ENCODE results near the gene RTTN.

RTTN gene

DNA sequence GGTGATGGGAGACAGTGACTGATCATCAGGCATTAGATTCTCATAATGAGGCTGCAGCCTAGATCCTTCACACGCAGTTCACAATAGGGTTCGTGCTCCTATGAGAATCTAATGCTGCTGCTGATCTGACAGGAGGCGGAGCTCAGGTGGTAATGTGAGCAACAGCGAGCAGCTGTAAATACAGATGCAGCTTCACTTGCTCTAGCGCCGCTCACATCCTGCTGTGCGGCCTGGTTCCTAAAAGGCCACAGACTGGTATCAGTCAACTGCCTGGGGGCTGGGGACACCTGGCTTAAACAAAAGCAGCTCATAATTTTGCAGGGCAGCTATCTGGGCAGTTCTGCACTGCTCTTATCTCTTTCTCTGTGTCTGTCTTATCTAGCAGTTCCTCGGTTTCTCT, 237.4 kb downstream of the RTTN start:
- DNase-seq = no peak

- DNase-seq = no peak
Measured at GRCh38 chr18:69963196-69963595, 242.3 kb downstream of the RTTN start.

GRCh38 chr18:69961718-69962117, 243.8 kb downstream of the RTTN start:
- no peak for DNase-seq

DNA sequence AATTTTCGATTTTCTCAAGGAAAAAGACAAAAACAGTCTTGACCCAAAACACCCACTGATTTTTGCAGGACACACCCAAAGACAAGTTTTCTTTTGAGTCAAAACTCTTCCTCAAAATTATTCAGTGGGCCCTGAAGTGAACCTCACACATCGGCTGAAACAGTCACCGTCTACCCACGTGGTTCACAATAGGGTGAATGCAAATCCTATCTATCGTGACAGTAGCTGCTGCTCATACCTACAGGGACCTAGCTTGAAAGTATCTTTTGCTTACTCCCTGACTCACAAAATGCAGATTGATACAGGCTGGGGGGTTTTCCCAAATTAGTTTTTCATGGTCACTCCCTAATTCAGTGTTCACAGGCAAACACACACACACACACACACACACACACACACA, 247.1 kb downstream of the RTTN start:
- no peak for DNase-seq

DNA sequence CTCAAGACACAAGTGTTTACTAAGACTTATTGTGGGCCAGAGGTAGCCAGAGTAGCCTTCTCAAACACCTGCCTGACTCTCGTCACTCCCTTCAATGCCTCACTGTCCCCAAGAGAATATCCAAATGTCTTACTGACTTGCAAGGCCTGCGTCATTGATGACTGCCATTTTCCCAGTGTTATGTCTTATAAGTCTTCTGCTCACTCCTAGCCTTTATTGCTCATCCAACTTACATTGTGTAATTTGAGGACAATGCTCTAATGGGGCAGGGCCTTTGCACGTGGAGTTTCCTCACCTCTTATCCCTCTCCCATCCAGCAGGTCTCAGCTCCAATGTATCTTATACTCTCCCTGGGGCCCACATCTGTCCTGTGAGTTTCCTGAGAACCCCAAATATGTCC, 247.7 kb downstream of the RTTN start:
- DNase-seq = no peak

DNA sequence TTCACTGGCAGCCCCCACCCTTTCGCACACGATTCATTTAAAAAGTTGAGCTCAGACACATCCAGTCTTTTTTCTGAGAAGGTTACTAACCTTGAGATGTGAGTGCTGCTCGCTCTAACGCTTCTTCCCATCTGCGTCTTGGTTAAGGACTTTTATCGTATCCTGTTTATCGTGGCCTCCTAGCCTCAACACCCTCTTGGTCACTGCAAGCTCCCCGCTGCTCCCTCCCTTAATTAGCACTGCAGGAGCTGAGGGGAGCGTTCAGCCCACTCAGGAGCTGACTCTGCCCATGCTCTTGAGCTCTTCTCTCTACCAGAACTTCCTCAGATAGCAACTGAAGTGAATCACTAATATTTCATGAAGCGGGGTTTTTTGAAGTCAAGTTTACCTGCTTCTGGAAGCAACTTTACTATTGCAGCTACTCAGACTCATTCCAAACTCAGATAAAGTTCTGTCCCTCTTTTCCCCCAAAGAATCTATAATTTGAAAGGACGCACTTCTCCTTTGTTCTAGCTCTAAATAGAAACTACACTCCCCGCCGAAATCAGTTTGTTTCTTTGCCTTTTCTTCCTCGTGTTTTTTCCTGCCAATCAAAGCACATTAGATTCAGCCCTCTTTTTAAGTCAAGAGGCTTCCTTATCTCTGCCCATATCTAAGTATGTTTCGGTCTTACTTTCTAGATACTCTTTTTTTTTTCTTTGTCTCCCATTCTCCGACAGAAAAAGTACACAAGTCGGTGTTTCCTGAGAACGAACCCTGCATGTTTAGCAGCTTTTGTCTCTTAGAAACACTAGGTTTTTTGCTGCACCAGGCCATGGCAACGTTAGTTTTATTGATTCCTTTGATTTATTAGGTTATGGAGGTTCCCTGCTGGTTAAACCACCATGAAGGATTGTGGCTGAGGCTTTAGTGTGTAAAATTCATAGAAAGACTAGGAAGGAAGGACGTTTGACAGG, 248.5 kb downstream of the RTTN start:
- no peak for DNase-seq

GRCh38 chr18:69956057-69956456, 249.4 kb downstream of the RTTN start:
- no peak for DNase-seq

GRCh38 chr18:69954719-69955480, 250.6 kb downstream of the RTTN start:
- DNase-seq = no peak

DNA sequence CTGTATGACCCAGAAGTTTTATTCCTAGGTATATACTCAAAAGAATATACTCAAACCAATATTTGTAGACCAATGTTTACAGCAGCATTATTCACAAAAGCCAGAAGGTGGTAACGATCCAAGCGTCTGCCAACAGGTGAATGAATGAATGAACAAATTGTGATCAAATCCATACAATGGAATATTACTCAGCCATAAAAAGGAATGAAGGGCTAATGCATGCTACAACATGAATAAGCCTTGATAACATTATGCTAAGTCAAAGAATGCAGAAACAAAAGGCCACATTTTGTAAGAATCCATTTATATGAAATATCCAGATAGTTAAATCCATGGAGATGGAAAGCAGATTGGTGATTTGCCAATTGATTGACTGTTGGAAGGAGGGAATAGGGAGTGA, 252.3 kb downstream of the RTTN start:
- DNase-seq = no peak

Data from stimulated activated CD4-positive, alpha-beta T cell treated with anti-CD3 and anti-CD28 coated beads, Interleukin-2, amount 100 ng/mL, for 48 hours (primary cell).